CD4-positive, alpha-beta memory T cell (primary cell): ENCODE data around the gene SND1. TPM values are rescaled to one million over a fixed set of nuclear protein-coding genes. Genes with fewer than 3 reads are reported as not detected.

Experiments used
- CTCF ChIA-PET: fragments of 350-600 bp; sonication (Branson Sonifier 250); formaldehyde crosslinking; loops from one replicate; lab custom pipeline; 2021; ENCODE audit warnings: inconsistent platforms; ENCODE audit not compliant: partially characterized antibody; lab: Charles Lee
- POLR2A ChIA-PET: fragments of 350-600 bp; sonication (Branson Sonifier 250); formaldehyde crosslinking; loops from one replicate; lab custom pipeline; 2021; ENCODE audit not compliant: partially characterized antibody; lab: Charles Lee
- DNase-seq, 5 donors: peaks; one replicate each; pipeline versions ENCODE4 v3.0.0 to v3.0.0-alpha.2; 2020 to 2022; ENCODE audit warnings: mixed read lengths in 1 of 5
- H3K27ac ChIP-seq: one replicate; pipeline ENCODE4 v1.7.0; 2013; ENCODE audit warnings: low read depth, low read length
- H3K27me3 ChIP-seq: 2 replicates; pipeline ENCODE4 v1.7.0; 2013; ENCODE audit warnings: mild to moderate bottlenecking, low read length, moderate library complexity; ENCODE audit not compliant: insufficient read depth
- H3K36me3 ChIP-seq: 2 replicates; pipeline ENCODE4 v1.7.0; 2013; ENCODE audit warnings: mild to moderate bottlenecking, low read length, moderate library complexity; ENCODE audit not compliant: insufficient read depth
- H3K4me1 ChIP-seq: 2 replicates; pipeline ENCODE4 v1.7.0; 2013; ENCODE audit warnings: mild to moderate bottlenecking, low read length, moderate library complexity; ENCODE audit not compliant: insufficient read depth
- H3K4me3 ChIP-seq, 2 donors: one replicate each; pipeline ENCODE4 v1.7.0; 2013; ENCODE audit warnings: low read length in 2 of 2, mild to moderate bottlenecking in 1 of 2
- H3K9me3 ChIP-seq, 2 donors: one replicate each; pipeline ENCODE4 v1.7.0; 2013; ENCODE audit warnings: low read length in 2 of 2, control low read depth in 1 of 2; ENCODE audit not compliant: control insufficient read depth in 1 of 2
- H3K27ac Mint-ChIP-seq, 7 donors: one replicate each; pipeline ENCODE4 v1.8.0; 2020 to 2021; ENCODE audit warnings: mixed read lengths in 7 of 7, mild to moderate bottlenecking in 6 of 7, inconsistent platforms in 3 of 7, moderate library complexity in 3 of 7
- H3K27me3 Mint-ChIP-seq, 2 donors: one replicate each; pipeline ENCODE4 v1.8.0; 2020 to 2021; ENCODE audit warnings: mixed read lengths in 2 of 2
- H3K36me3 Mint-ChIP-seq, 2 donors: one replicate each; pipeline ENCODE4 v1.8.0; 2020 to 2021; ENCODE audit warnings: mixed read lengths in 2 of 2, inconsistent platforms in 1 of 2, mild to moderate bottlenecking in 1 of 2
- H3K4me1 Mint-ChIP-seq, 4 donors: one replicate each; pipeline ENCODE4 v1.8.0; 2020 to 2021; ENCODE audit warnings: mixed read lengths in 4 of 4, mild to moderate bottlenecking in 1 of 4
- H3K4me3 Mint-ChIP-seq, 8 donors: one replicate each; pipeline ENCODE4 v1.8.0; 2020 to 2021; ENCODE audit warnings: mixed read lengths in 8 of 8, mild to moderate bottlenecking in 7 of 8, moderate library complexity in 6 of 8, inconsistent platforms in 3 of 8
- H3K9me3 Mint-ChIP-seq, 8 donors: one replicate each; pipeline ENCODE4 v1.8.0; 2020 to 2021; ENCODE audit warnings: mixed read lengths in 8 of 8, mild to moderate bottlenecking in 5 of 8, inconsistent platforms in 3 of 8, moderate library complexity in 1 of 8
- intact Hi-C: fragments of 100-400 bp; cut with micrococcal nuclease; formaldehyde crosslinking; loops from one replicate; pipeline ENCODE4 v1.15.1; 2023
- polyA plus RNA-seq, 2 donors: library from polyadenylated mRNA; unstranded; fragments of 300-500 nt; fragmentation: Illumina TruSeq; gene quantifications; one replicate each; pipeline ENCODE4 v1.2.3, GENCODE V29; 2021
- total RNA-seq, 2 experiments: library from RNA; stranded (reverse); gene quantifications; one replicate each; pipeline ENCODE4 v1.2.3, GENCODE V29; 2021

The SND1 gene
- total and polyA plus RNA-seq, 4 experiments from 2014 or later = 119 to 223 (median 171) TPM

- Mint-ChIP-seq H3K4me1 (peaks cover 24 to 67% (median 48%) of the 10 kb centered on the region in 4 donors), H3K27ac (peak overlapping the region in 2 of 7 donors; percentile 24 to 26)
- no peak overlapping the region for H3K27ac ChIP-seq
Measured at GRCh38 chr7:127789031-127789430, 137.0 kb downstream of the SND1 start.

GRCh38 chr7:127791446-127792189 is 139.6 kb downstream of the SND1 start:
- H3K4me3 ChIP-seq = no peak overlapping the region
- intact Hi-C loops = no loop called here
- Mint-ChIP-seq H3K9me3 (no peaks in the 10 kb centered on the region), H3K4me3 (no peak overlapping the region), H3K4me1 (peaks cover 22 to 61% (median 44%) of the 10 kb centered on the region in 4 donors), H3K27ac (peak overlapping the region in 1 of 7 donors; percentile 9), H3K36me3 (peaks cover 2 to 10% of the 10 kb centered on the region in 2 donors), H3K27me3 (no peaks in the 10 kb centered on the region)
- H3K36me3 ChIP-seq = no peaks in the 10 kb centered on the region
- no peak overlapping the region for H3K27ac ChIP-seq
- ChIA-PET POLR2A (no interaction called here), CTCF (interaction anchor here (0.8 to 3.3 kb wide), 5 partner anchors 8 to 52 kb away, joined by 3 to 9 read pairs (median 4); no protein-coding TSS in a partner anchor)
- no peak for DNase-seq
- H3K9me3 ChIP-seq = no peaks in the 10 kb centered on the region
- H3K27me3 ChIP-seq = no peaks in the 10 kb centered on the region
- H3K4me1 ChIP-seq = no peaks in the 10 kb centered on the region

More at GRCh38 chr7:127789031-127789430, 137.0 kb downstream of the SND1 start:
- H3K27me3 ChIP-seq = no peaks in the 10 kb centered on the region
- ChIA-PET CTCF (interaction anchor here (1.1 to 1.7 kb wide), 2 partner anchors 9 to 420 kb away, joined by 3 to 6 read pairs; no protein-coding TSS in a partner anchor), POLR2A (interaction anchor here (0.9 kb wide), 1 partner anchor 27 kb away, joined by 3 read pairs; no protein-coding TSS in a partner anchor)
- Mint-ChIP-seq H3K36me3 (peaks cover 0 to 12% of the 10 kb centered on the region in 2 donors), H3K9me3 (no peaks in the 10 kb centered on the region), H3K4me3 (peak overlapping the region in 1 of 8 donors; percentile 8), H3K27me3 (no peaks in the 10 kb centered on the region)
- intact Hi-C loops = no loop called here
- no peak for DNase-seq
- H3K9me3 ChIP-seq = no peaks in the 10 kb centered on the region
- H3K4me1 ChIP-seq = no peaks in the 10 kb centered on the region
- H3K4me3 ChIP-seq = no peak overlapping the region
- H3K36me3 ChIP-seq = no peaks in the 10 kb centered on the region

GRCh38 chr7:127792528-127793342 is 140.7 kb downstream of the SND1 start:
- no peaks in the 10 kb centered on the region for H3K9me3 ChIP-seq
- Mint-ChIP-seq H3K4me3 (peak overlapping the region in 1 of 8 donors; percentile 18), H3K36me3 (peaks cover 2 to 11% of the 10 kb centered on the region in 2 donors), H3K4me1 (peaks cover 14 to 59% (median 39%) of the 10 kb centered on the region in 4 donors), H3K9me3 (no peaks in the 10 kb centered on the region), H3K27ac (no peak overlapping the region), H3K27me3 (no peaks in the 10 kb centered on the region)
- no peaks in the 10 kb centered on the region for H3K4me1 ChIP-seq
- no peak overlapping the region for H3K27ac ChIP-seq
- intact Hi-C loops = no loop called here
- ChIA-PET POLR2A (no interaction called here), CTCF (interaction anchor here (0.6 to 3.3 kb wide), 11 partner anchors 10 to 233 kb away, joined by 3 to 9 read pairs (median 3); no protein-coding TSS in a partner anchor)
- H3K36me3 ChIP-seq = no peaks in the 10 kb centered on the region
- H3K4me3 ChIP-seq = no peak overlapping the region
- DNase-seq = peak in 2 of 5 donors; percentile 3 to 8
- no peaks in the 10 kb centered on the region for H3K27me3 ChIP-seq

GRCh38 chr7:127793582-127793981 is 141.6 kb downstream of the SND1 start:
- POLR2A ChIA-PET = no interaction called here
- CTCF ChIA-PET = interaction anchor here (1.4 kb wide), 1 partner anchor 23 kb away, joined by 3 read pairs; no protein-coding TSS in a partner anchor
- no peaks in the 10 kb centered on the region for H3K9me3 Mint-ChIP-seq
- Histone ChIP-seq H3K36me3 (no peaks in the 10 kb centered on the region), H3K9me3 (no peaks in the 10 kb centered on the region), H3K27ac (no peak overlapping the region), H3K27me3 (no peaks in the 10 kb centered on the region), H3K4me1 (peaks cover 1% of the 10 kb centered on the region), H3K4me3 (no peak overlapping the region)
- H3K36me3 Mint-ChIP-seq = peaks cover 2 to 13% of the 10 kb centered on the region in 2 donors
- DNase-seq = no peak
- peak overlapping the region in 1 of 7 donors; percentile 8 for H3K27ac Mint-ChIP-seq
- no peaks in the 10 kb centered on the region for H3K27me3 Mint-ChIP-seq
- peaks cover 20 to 63% (median 43%) of the 10 kb centered on the region in 4 donors for H3K4me1 Mint-ChIP-seq
- intact Hi-C loops = no loop called here
- H3K4me3 Mint-ChIP-seq = no peak overlapping the region

- DNase-seq = no peak
- H3K9me3 ChIP-seq = no peaks in the 10 kb centered on the region
- H3K4me3 ChIP-seq = no peak overlapping the region
- no peak overlapping the region for H3K27ac ChIP-seq
- ChIA-PET CTCF (no interaction called here), POLR2A (no interaction called here)
- no peaks in the 10 kb centered on the region for H3K27me3 Mint-ChIP-seq
- intact Hi-C loops = no loop called here
- no peaks in the 10 kb centered on the region for H3K27me3 ChIP-seq
- no peaks in the 10 kb centered on the region for H3K36me3 ChIP-seq
- no peak overlapping the region for H3K27ac Mint-ChIP-seq
- H3K9me3 Mint-ChIP-seq = no peaks in the 10 kb centered on the region
- peaks cover 19 to 59% (median 40%) of the 10 kb centered on the region in 4 donors for H3K4me1 Mint-ChIP-seq
- H3K4me1 ChIP-seq = peaks cover 7% of the 10 kb centered on the region
- no peak overlapping the region for H3K4me3 Mint-ChIP-seq
- H3K36me3 Mint-ChIP-seq = peaks cover 2 to 13% of the 10 kb centered on the region in 2 donors
Measured at GRCh38 chr7:127794136-127794535, 142.1 kb downstream of the SND1 start.

GRCh38 chr7:127794551-127794950 is 142.6 kb downstream of the SND1 start:
- Histone ChIP-seq H3K27me3 (no peaks in the 10 kb centered on the region), H3K36me3 (no peaks in the 10 kb centered on the region), H3K27ac (no peak overlapping the region), H3K9me3 (no peaks in the 10 kb centered on the region), H3K4me3 (no peak overlapping the region), H3K4me1 (peaks cover 11% of the 10 kb centered on the region)
- intact Hi-C loops = no loop called here
- DNase-seq = no peak
- CTCF ChIA-PET = interaction anchor here (1.4 kb wide), 1 partner anchor 61 kb away, joined by 3 read pairs; no protein-coding TSS in a partner anchor
- H3K4me3 Mint-ChIP-seq = no peak overlapping the region
- peaks cover 2 to 13% of the 10 kb centered on the region in 2 donors for H3K36me3 Mint-ChIP-seq
- no peak overlapping the region for H3K27ac Mint-ChIP-seq
- H3K27me3 Mint-ChIP-seq = no peaks in the 10 kb centered on the region
- no peaks in the 10 kb centered on the region for H3K9me3 Mint-ChIP-seq
- H3K4me1 Mint-ChIP-seq = peaks cover 22 to 59% (median 39%) of the 10 kb centered on the region in 4 donors
- POLR2A ChIA-PET = no interaction called here
